H1 (cell line): ENCODE measurements around the gene SYNJ2. TPM values are rescaled to one million over a fixed set of nuclear protein-coding genes. Genes with fewer than 3 reads are reported as not detected.

Experiments
- CTCF ChIA-PET: fragments of 300-600 bp; sonication (Branson Sonifier 250); formaldehyde crosslinking; loops from one replicate; lab custom pipeline; 2021; ENCODE audit not compliant: partially characterized antibody; lab: Charles Lee
- POLR2A ChIA-PET: fragments of 300-600 bp; sonication (Branson Sonifier 250); formaldehyde crosslinking; loops from one replicate; lab custom pipeline; 2021; ENCODE audit warnings: inconsistent platforms; ENCODE audit not compliant: partially characterized antibody; lab: Charles Lee
- DNase-seq, 2 experiments: peaks; one replicate each; pipeline versions ENCODE4 v3.0.0 to v3.0.0-alpha.2; 2010 to 2022; ENCODE audit warnings: low spot score in 2 of 2, low read depth in 1 of 2, mixed read lengths in 1 of 2
- FAIRE-seq: peaks from 2 replicates; lab custom pipeline; 2011; peaks lifted over from hg19 to GRCh38; lab: Jason Lieb, UNC
- H2AFZ ChIP-seq: 2 replicates; pipeline ENCODE4 v1.8.1; 2012; ENCODE audit warnings: low read length, inconsistent platforms
- H2AK5ac ChIP-seq: 2 replicates; pipeline ENCODE4 v1.6.1; 2013; ENCODE audit warnings: low read depth, low read length
- H2BK120ac ChIP-seq: replicated peaks from 2 replicates; pipeline ENCODE3; 2013; ENCODE audit warnings: low read depth, low read length, inconsistent platforms
- H2BK12ac ChIP-seq: 2 replicates; pipeline ENCODE4 v1.6.1; 2013; ENCODE audit warnings: low read depth, low read length
- H2BK15ac ChIP-seq: 2 replicates; pipeline ENCODE4 v1.6.1; 2013; ENCODE audit warnings: low read length
- H2BK20ac ChIP-seq: 2 replicates; pipeline ENCODE4 v1.6.1; 2013; ENCODE audit warnings: low read length
- H2BK5ac ChIP-seq: 2 replicates; pipeline ENCODE4 v1.6.1; 2013; ENCODE audit warnings: low read depth, low read length
- H3K14ac ChIP-seq: 2 replicates; pipeline ENCODE4 v1.6.1; 2013; ENCODE audit warnings: inconsistent platforms; ENCODE audit not compliant: insufficient read length
- H3K18ac ChIP-seq: 2 replicates; pipeline ENCODE4 v1.6.1; 2013; ENCODE audit warnings: low read length; ENCODE audit errors: extremely low read depth
- H3K23ac ChIP-seq: 2 replicates; pipeline ENCODE4 v1.6.1; 2013; ENCODE audit warnings: inconsistent platforms; ENCODE audit not compliant: insufficient read length
- H3K23me2 ChIP-seq: 2 replicates; pipeline ENCODE4 v1.6.1; 2013; ENCODE audit warnings: low read depth, low read length
- H3K27ac ChIP-seq: 2 replicates; pipeline ENCODE4 v1.6.1; 2011; ENCODE audit warnings: low read depth, low read length, inconsistent platforms
- H3K27me3 ChIP-seq, 4 experiments: replicated peaks in 1 of 4; 1 replicate in 1 of 4; 2 replicates in 3 of 4; pipeline versions ENCODE4 v1.6.1 to v1.8.1; 2011 to 2013; ENCODE audit warnings: low read length in 3 of 4, mild to moderate bottlenecking in 3 of 4, inconsistent platforms in 2 of 4, mixed read lengths in 2 of 4, moderate library complexity in 1 of 4; ENCODE audit not compliant: control insufficient read depth in 3 of 4, insufficient read depth in 3 of 4; ENCODE audit errors: extremely low read depth in 1 of 4
- H3K36me3 ChIP-seq, 4 experiments: 2 replicates each; pipeline versions ENCODE4 v1.6.1 to v1.8.1; 2011 to 2013; ENCODE audit warnings: mild to moderate bottlenecking in 4 of 4, low read length in 3 of 4, moderate library complexity in 2 of 4, control low read depth in 1 of 4, inconsistent platforms in 1 of 4; ENCODE audit not compliant: insufficient read depth in 4 of 4, control insufficient read depth in 2 of 4
- H3K4ac ChIP-seq: replicated peaks from 2 replicates; pipeline ENCODE3; 2013; ENCODE audit warnings: low read length, low read depth, mixed read lengths, inconsistent platforms; ENCODE audit not compliant: insufficient read length
- H3K4me1 ChIP-seq, 4 experiments: replicated peaks in 1 of 4; 1 replicate in 1 of 4; 2 replicates in 3 of 4; pipeline versions ENCODE4 v1.6.1 to v1.8.1; 2011 to 2013; ENCODE audit warnings: low read length in 3 of 4, inconsistent platforms in 2 of 4, mixed read lengths in 1 of 4; ENCODE audit not compliant: insufficient read depth in 4 of 4, control insufficient read depth in 3 of 4
- H3K4me2 ChIP-seq, 2 experiments: 2 replicates each; pipeline versions ENCODE4 v1.6.1 to v1.8.1; 2011 to 2013; ENCODE audit warnings: low read depth in 2 of 2, low read length in 2 of 2, control low read depth in 1 of 2, inconsistent platforms in 1 of 2, mild to moderate bottlenecking in 1 of 2; ENCODE audit not compliant: insufficient read depth in 1 of 2
- H3K4me3 ChIP-seq, 4 experiments: fragments of 200-600, 300-600 bp in 1 of 4; sonication (generic), shearing (Covaris generic), sonication (Bioruptor Twin) in 1 of 4; 2 replicates each; pipeline versions ENCODE4 v1.5.1 to v1.8.1; 2011 to 2016; ENCODE audit warnings: low read length in 4 of 4, low read depth in 3 of 4, control low read depth in 2 of 4, inconsistent platforms in 2 of 4, mild to moderate bottlenecking in 2 of 4, mixed read lengths in 1 of 4, moderate library complexity in 1 of 4; ENCODE audit not compliant: insufficient read depth in 2 of 4; ENCODE audit errors: extremely low read depth in 1 of 4
- H3K56ac ChIP-seq: replicated peaks from 2 replicates; pipeline ENCODE3; 2013; ENCODE audit warnings: low read depth, mild to moderate bottlenecking, mixed read lengths, low read length, inconsistent platforms; ENCODE audit not compliant: insufficient read length
- H3K79me1 ChIP-seq: 2 replicates; pipeline ENCODE4 v1.6.1; 2013; ENCODE audit warnings: low read depth, low read length, control low read depth
- H3K79me2 ChIP-seq, 2 experiments: 2 replicates each; pipeline versions ENCODE4 v1.6.1 to v1.8.1; 2012 to 2013; ENCODE audit warnings: low read length in 2 of 2, mild to moderate bottlenecking in 2 of 2, inconsistent platforms in 1 of 2; ENCODE audit not compliant: insufficient read depth in 2 of 2, control insufficient read depth in 1 of 2
- H3K9ac ChIP-seq, 4 experiments: replicated peaks in 1 of 4; 1 replicate in 1 of 4; 2 replicates in 3 of 4; pipeline versions ENCODE4 v1.6.1 to v1.8.1; 2011 to 2013; ENCODE audit warnings: low read depth in 3 of 4, low read length in 3 of 4, control low read depth in 2 of 4, mild to moderate bottlenecking in 2 of 4, moderate library complexity in 2 of 4, inconsistent platforms in 1 of 4; ENCODE audit errors: extremely low read depth in 1 of 4
- H3K9me3 ChIP-seq, 2 experiments: 2 replicates each; pipeline versions ENCODE4 v1.6.1 to v1.8.1; 2012 to 2013; ENCODE audit warnings: mild to moderate bottlenecking in 2 of 2, moderate library complexity in 2 of 2, control low read depth in 1 of 2, inconsistent platforms in 1 of 2, low read depth in 1 of 2, low read length in 1 of 2, mixed read lengths in 1 of 2; ENCODE audit not compliant: insufficient read depth in 2 of 2
- H4K20me1 ChIP-seq, 2 experiments: replicated peaks in 1 of 2; 2 replicates each; pipeline versions ENCODE3 to v1.8.1; 2011 to 2013; ENCODE audit warnings: inconsistent platforms in 2 of 2, low read length in 2 of 2, mild to moderate bottlenecking in 1 of 2; ENCODE audit not compliant: insufficient read depth in 2 of 2, control insufficient read depth in 1 of 2
- H4K5ac ChIP-seq: 2 replicates; pipeline ENCODE4 v1.6.1; 2013; ENCODE audit warnings: low read length, low read depth, mixed read lengths, inconsistent platforms; ENCODE audit not compliant: insufficient read length
- H4K8ac ChIP-seq: 2 replicates; pipeline ENCODE4 v1.8.0; 2013; ENCODE audit warnings: mild to moderate bottlenecking, moderate library complexity, low read length, inconsistent platforms; ENCODE audit not compliant: insufficient read depth; ENCODE audit errors: extremely low read depth
- H4K91ac ChIP-seq: replicated peaks from 2 replicates; pipeline ENCODE3; 2013; ENCODE audit warnings: low read length, mixed read lengths, inconsistent platforms; ENCODE audit not compliant: insufficient read length
- BCL11A ChIP-seq, 2 experiments: IDR thresholded peaks; one replicate each; pipeline ENCODE4 v1.6.1; 2011; ENCODE audit warnings: low read depth in 2 of 2, low read length in 2 of 2, mild to moderate bottlenecking in 2 of 2
- E2F6 ChIP-seq: IDR thresholded peaks from 2 replicates; pipeline ENCODE4 v1.6.1; 2012; ENCODE audit warnings: inconsistent platforms
- EGR1 ChIP-seq: IDR thresholded peaks from 2 replicates; pipeline ENCODE4 v1.6.1; 2011; ENCODE audit warnings: low read depth, low read length, borderline replicate concordance
- NANOG ChIP-seq: IDR thresholded peaks from 2 replicates; pipeline ENCODE4 v1.6.1; 2011; ENCODE audit warnings: low read length, low read depth, mild to moderate bottlenecking, inconsistent platforms; ENCODE audit not compliant: insufficient read depth, poor library complexity, severe bottlenecking
- NRF1 ChIP-seq: IDR thresholded peaks from 2 replicates; pipeline ENCODE4 v1.6.1; 2011; ENCODE audit warnings: mild to moderate bottlenecking, low read depth, low read length, improper control_type of control experiment
- RBBP5 ChIP-seq: IDR thresholded peaks from 2 replicates; pipeline ENCODE4 v1.7.1; 2012; ENCODE audit warnings: low read depth, mild to moderate bottlenecking, inconsistent platforms, low read length, moderate library complexity, borderline replicate concordance
- SP2 ChIP-seq: IDR thresholded peaks from 2 replicates; pipeline ENCODE4 v1.6.1; 2012; ENCODE audit warnings: mild to moderate bottlenecking, low read length, inconsistent platforms
- USF2 ChIP-seq: IDR thresholded peaks from 2 replicates; pipeline ENCODE4 v1.6.1; 2011; ENCODE audit warnings: low read length, improper control_type of control experiment
- WGBS, 2 experiments: shearing (Covaris generic) in 1 of 2; methylation state at CpG; one replicate each; pipeline versions ENCODE4 v1.1.6 to v1.1.7; 2013 to 2015; ENCODE audit warnings: low lambda C conversion rate in 2 of 2, mixed read lengths in 2 of 2, inconsistent platforms in 1 of 2, low coverage in 1 of 2, missing lambda C conversion rate in 1 of 2; ENCODE audit not compliant: insufficient replicate concordance in 2 of 2, insufficient coverage in 1 of 2, insufficient read length in 1 of 2; ENCODE audit errors: extremely low coverage in 1 of 2, missing lambda C conversion rate in 1 of 2; 5-methylcytosine and 5-hydroxymethylcytosine counted together
- polyA plus RNA-seq, 7 experiments: library from polyadenylated mRNA; depleted of rRNA in 3 of 7; stranded (reverse) in 5 of 7; unstranded in 2 of 7; fragments of >200 nt in 5 of 7; fragments of 200-250 nt in 2 of 7; gene quantifications; 1 replicate in 5 of 7; 2 replicates in 1 of 7; 4 replicates in 1 of 7; pipeline versions ENCODE4 v1.2.1 to v1.2.3, GENCODE V29; 2011 to 2013; ENCODE audit warnings: missing spikeins in 2 of 7, mixed read lengths in 2 of 7
- total RNA-seq: library from RNA; stranded (reverse); fragmentation: NEBNext Ultra II Directional; extraction: Animal tissue kit (Norgen Biotek cat#: 25700); gene quantifications from 2 replicates; pipeline ENCODE4 v1.2.1, GENCODE V29; 2021

The SYNJ2 gene
- total and polyA plus RNA-seq, 2 of the 8 experiments (the other 6 are each of a cell fraction or from before 2014, with no cell fraction given): 3.7 to 13.9 TPM

- Histone ChIP-seq H3K23me2 (no peaks in the 10 kb centered on the region), H2BK20ac (no peak overlapping the region), H3K4me1 (peaks cover 0 to 4% (median 0%) of the 10 kb centered on the region in 4 experiments; a peak in 2 of 7 replicates), H2BK5ac (peak overlapping the region; percentile 37; the same call in 1 of the 2 replicates), H2BK12ac (no peak overlapping the region), H3K4me3 (no peak overlapping the region), H3K23ac (no peak overlapping the region), H4K20me1 (no peaks in the 10 kb centered on the region), H2BK15ac (no peak overlapping the region), H2AFZ (no peak overlapping the region), H3K27ac (no peak overlapping the region), H3K79me2 (no peaks in the 10 kb centered on the region), H2AK5ac (no peak overlapping the region), H3K56ac (no peak overlapping the region), H4K91ac (no peak overlapping the region), H3K9ac (no peak overlapping the region), H3K27me3 (no peaks in the 10 kb centered on the region), H3K9me3 (no peaks in the 10 kb centered on the region), H4K8ac (no peak overlapping the region), H3K4ac (no peak overlapping the region), H3K79me1 (no peaks in the 10 kb centered on the region; the same call in 1 of the 2 replicates), H3K36me3 (no peaks in the 10 kb centered on the region), H3K4me2 (no peak overlapping the region), H3K14ac (no peak overlapping the region), H4K5ac (no peak overlapping the region), H2BK120ac (no peak overlapping the region), H3K18ac (no peak overlapping the region)
- FAIRE-seq (no peak), DNase-seq (no peak)
- WGBS, 2 experiments: 90% methylated on average over 6 of the region's 6 CpGs; no CpG with 5 or more reads in 1 of the 2 experiments
- ChIA-PET CTCF (interaction anchor here (1.0 to 1.5 kb wide), 4 partner anchors 9 to 37 kb away, joined by 3 to 4 read pairs (median 3); no protein-coding TSS in a partner anchor), POLR2A (interaction anchor here (2.3 kb wide), 1 partner anchor 8 kb away, joined by 7 read pairs; no protein-coding TSS in a partner anchor)
- TF ChIP-seq BCL11A (IDR thresholded peaks at IDR 0.05; ENCODE audit: low read depth in 2 of 2, low read length in 2 of 2): no peak
- no peak for TF ChIP-seq NANOG
- TF ChIP-seq E2F6: no peak
- TF ChIP-seq RBBP5: no peak
- no peak for TF ChIP-seq SP2
- no peak for TF ChIP-seq EGR1
- TF ChIP-seq USF2: no peak
- TF ChIP-seq NRF1: no peak
Measured at GRCh38 chr6:158020272-158020711, 38.6 kb downstream of the SYNJ2 start.
